ENCODE results near the gene SERPINH1. TPM values are rescaled to one million over a fixed set of nuclear protein-coding genes. Genes with fewer than 3 reads are reported as not detected.

SERPINH1 gene
- total and polyA plus RNA-seq, 5 donors = 50.5 to 109 (median 65.6) TPM

- DNase-seq = no peak
- no peak overlapping the region for H3K27ac ChIP-seq (ENCODE audit: low read length)
- WGBS = 79% methylated on average over 5 of the region's 5 CpGs
- no peak overlapping the region for H3K4me3 ChIP-seq (ENCODE audit: low read length)
- no peaks in the 10 kb centered on the region for H3K27me3 ChIP-seq (ENCODE audit: control insufficient read depth, insufficient read depth)
- ATAC-seq = no peak
- intact Hi-C loops (cut with DNase I) = loop anchor here in 1 of 4 donors (10.0 kb wide), 1 partner anchor 238 kb away; no protein-coding TSS in a partner anchor
- H3K4me1 ChIP-seq (ENCODE audit: control insufficient read depth, insufficient read depth, low read length) = no peaks in the 10 kb centered on the region
- no peaks in the 10 kb centered on the region for H3K9me3 ChIP-seq (ENCODE audit: control insufficient read depth, low read length)
These were observed 38.9 kb upstream of the SERPINH1 start for GRCh38 chr11:75523189-75523588.

- 70% methylated on average over 10 of the region's 10 CpGs for WGBS
- H3K4me1 ChIP-seq (ENCODE audit: control insufficient read depth, insufficient read depth, low read length) = no peaks in the 10 kb centered on the region
- no peaks in the 10 kb centered on the region for H3K9me3 ChIP-seq (ENCODE audit: control insufficient read depth, low read length)
- intact Hi-C loops (cut with DNase I) = loop anchor here in 1 of 4 donors (10.0 kb wide), 1 partner anchor 239 kb away; no protein-coding TSS in a partner anchor
- ATAC-seq (no peak), DNase-seq (no peak)
- H3K27me3 ChIP-seq (ENCODE audit: control insufficient read depth, insufficient read depth) = no peaks in the 10 kb centered on the region
- H3K4me3 ChIP-seq (ENCODE audit: low read length) = peak overlapping the region; percentile 79
- no peak overlapping the region for H3K27ac ChIP-seq (ENCODE audit: low read length)
These were observed 38.0 kb upstream of the SERPINH1 start for GRCh38 chr11:75523811-75524664.

GRCh38 chr11:75524665-75525432 is 37.2 kb upstream of the SERPINH1 start:
- Histone ChIP-seq H3K27me3 (ENCODE audit: control insufficient read depth, insufficient read depth) (no peaks in the 10 kb centered on the region), H3K9me3 (ENCODE audit: control insufficient read depth, low read length) (no peaks in the 10 kb centered on the region), H3K4me1 (ENCODE audit: control insufficient read depth, insufficient read depth, low read length) (no peaks in the 10 kb centered on the region), H3K4me3 (ENCODE audit: low read length) (peak overlapping the region; percentile 79), H3K27ac (ENCODE audit: low read length) (no peak overlapping the region)
- DNase-seq (peak in 2 of 3 donors; percentile 66 to 67), ATAC-seq (peak in 1 of 2 donors; percentile 3)
- intact Hi-C loops (cut with DNase I) = loop anchor here in 2 of 4 donors (5.0 to 10.0 kb wide), 3 partner anchors 128 to 240 kb away; partner anchors contain the start of gene RPS3 (in 1 of the 2)
- WGBS = 7% methylated on average over 51 of the region's 51 CpGs

GRCh38 chr11:75525433-75526191 is 36.4 kb upstream of the SERPINH1 start, which contains the start of gene GDPD5:
GDPD5 (minus strand) TSS chr11:75525941; CDS start chr11:75477735, 48,206 bp downstream.
- ATAC-seq (peak; percentile 95 to 96), DNase-seq (peak; percentile 87 to 93 (median 93))
- Histone ChIP-seq H3K4me1 (ENCODE audit: control insufficient read depth, insufficient read depth, low read length) (no peaks in the 10 kb centered on the region), H3K27me3 (ENCODE audit: control insufficient read depth, insufficient read depth) (no peaks in the 10 kb centered on the region), H3K4me3 (ENCODE audit: low read length) (peak within 1 kb of the TSS; percentile 79), H3K9me3 (ENCODE audit: control insufficient read depth, low read length) (no peaks in the 10 kb centered on the region), H3K27ac (ENCODE audit: low read length) (no peak within 1 kb of the TSS)
- intact Hi-C loops (cut with DNase I) = loop anchor here in 2 of 4 donors (5.0 to 10.0 kb wide), 3 partner anchors 128 to 241 kb away; partner anchors contain the start of gene RPS3 (in 1 of the 2)
- WGBS = under 1% methylated on average over 99 of the region's 99 CpGs

- intact Hi-C loops (cut with DNase I) = loop anchor here in 2 of 4 donors (5.0 to 10.0 kb wide), 3 partner anchors 129 to 241 kb away; partner anchors contain the start of gene RPS3 (in 1 of the 2)
- Histone ChIP-seq H3K27ac (ENCODE audit: low read length) (no peak overlapping the region), H3K9me3 (ENCODE audit: control insufficient read depth, low read length) (no peaks in the 10 kb centered on the region), H3K4me1 (ENCODE audit: control insufficient read depth, insufficient read depth, low read length) (no peaks in the 10 kb centered on the region), H3K27me3 (ENCODE audit: control insufficient read depth, insufficient read depth) (no peaks in the 10 kb centered on the region), H3K4me3 (ENCODE audit: low read length) (peak overlapping the region; percentile 79)
- ATAC-seq = no peak
- DNase-seq = no peak
- under 1% methylated on average over 21 of the region's 21 CpGs for WGBS
These were observed 35.9 kb upstream of the SERPINH1 start for GRCh38 chr11:75526192-75526541.

GRCh38 chr11:75527130-75527529 is 34.9 kb upstream of the SERPINH1 start:
- Histone ChIP-seq H3K4me1 (ENCODE audit: control insufficient read depth, insufficient read depth, low read length) (no peaks in the 10 kb centered on the region), H3K9me3 (ENCODE audit: control insufficient read depth, low read length) (no peaks in the 10 kb centered on the region), H3K27ac (ENCODE audit: low read length) (no peak overlapping the region), H3K4me3 (ENCODE audit: low read length) (no peak overlapping the region), H3K27me3 (ENCODE audit: control insufficient read depth, insufficient read depth) (no peaks in the 10 kb centered on the region)
- ATAC-seq = no peak
- intact Hi-C loops (cut with DNase I) = loop anchor here in 2 of 4 donors (5.0 to 10.0 kb wide), 3 partner anchors 130 to 242 kb away; partner anchors contain the start of gene RPS3 (in 1 of the 2)
- 97% methylated on average over 5 of the region's 5 CpGs for WGBS
- DNase-seq = no peak

GRCh38 chr11:75527938-75528735 is 33.9 kb upstream of the SERPINH1 start:
- ATAC-seq (no peak), DNase-seq (no peak)
- intact Hi-C loops (cut with DNase I) = loop anchor here in 2 of 4 donors (2.0 to 10.0 kb wide), 4 partner anchors 79 to 243 kb away; partner anchors contain the start of gene RPS3 (in 1 of the 2)
- H3K27me3 ChIP-seq (ENCODE audit: control insufficient read depth, insufficient read depth) = no peaks in the 10 kb centered on the region
- H3K4me3 ChIP-seq (ENCODE audit: low read length) = no peak overlapping the region
- H3K27ac ChIP-seq (ENCODE audit: low read length) = no peak overlapping the region
- no peaks in the 10 kb centered on the region for H3K9me3 ChIP-seq (ENCODE audit: control insufficient read depth, low read length)
- WGBS = 69% methylated on average over 10 of the region's 10 CpGs
- no peaks in the 10 kb centered on the region for H3K4me1 ChIP-seq (ENCODE audit: control insufficient read depth, insufficient read depth, low read length)

GRCh38 chr11:75530577-75530976 is 31.5 kb upstream of the SERPINH1 start:
- H3K27me3 ChIP-seq (ENCODE audit: control insufficient read depth, insufficient read depth) = no peaks in the 10 kb centered on the region
- intact Hi-C loops (cut with DNase I) = loop anchor here in 3 of 4 donors (5.0 kb wide), 2 partner anchors 83 to 143 kb away; no protein-coding TSS in a partner anchor
- WGBS = 83% methylated on average over 3 of the region's 3 CpGs

GRCh38 chr11:75531325-75531724 is 30.7 kb upstream of the SERPINH1 start:
- DNase-seq (no peak), ATAC-seq (no peak)
- H3K4me3 ChIP-seq (ENCODE audit: low read length) = no peak overlapping the region
- no peaks in the 10 kb centered on the region for H3K27me3 ChIP-seq (ENCODE audit: control insufficient read depth, insufficient read depth)
- no peaks in the 10 kb centered on the region for H3K4me1 ChIP-seq (ENCODE audit: control insufficient read depth, insufficient read depth, low read length)
- 67% methylated on average over 4 of the region's 4 CpGs for WGBS
- no peaks in the 10 kb centered on the region for H3K9me3 ChIP-seq (ENCODE audit: control insufficient read depth, low read length)
- H3K27ac ChIP-seq (ENCODE audit: low read length) = no peak overlapping the region
- intact Hi-C loops (cut with DNase I) = loop anchor here in 3 of 4 donors (5.0 kb wide), 2 partner anchors 84 to 144 kb away; no protein-coding TSS in a partner anchor

More at GRCh38 chr11:75530577-75530976, 31.5 kb upstream of the SERPINH1 start:
- H3K4me3 ChIP-seq (ENCODE audit: low read length) = no peak overlapping the region
- DNase-seq = no peak
- no peaks in the 10 kb centered on the region for H3K4me1 ChIP-seq (ENCODE audit: control insufficient read depth, insufficient read depth, low read length)
- ATAC-seq = no peak
- H3K27ac ChIP-seq (ENCODE audit: low read length) = no peak overlapping the region
- H3K9me3 ChIP-seq (ENCODE audit: control insufficient read depth, low read length) = no peaks in the 10 kb centered on the region

Measured in right cardiac atrium (tissue), 5 donors.